ENCODE data around the gene RAB3D.

GRCh38 chr19:11321191-11322126 lies 18.0 kb downstream of the RAB3D start:
- TF ChIP-seq POLR2AphosphoS5 (IDR thresholded peaks at IDR 0.05; ENCODE audit: low read depth, low read length) = no peak
- no peak for TF ChIP-seq POLR2A (IDR thresholded peaks at IDR 0.05; ENCODE audit: low read depth, low read length)
- no peak for TF ChIP-seq TAF1 (IDR thresholded peaks at IDR 0.05; ENCODE audit: low read depth, low read length)
- TF ChIP-seq SPI1 (IDR thresholded peaks at IDR 0.05; ENCODE audit: low read depth, low read length) = no peak
- no peak for TF ChIP-seq POU2F2 (IDR thresholded peaks at IDR 0.05; ENCODE audit: low read depth, low read length)
